ENCODE results near the gene ANKRD1.

The ANKRD1 gene

DNA sequence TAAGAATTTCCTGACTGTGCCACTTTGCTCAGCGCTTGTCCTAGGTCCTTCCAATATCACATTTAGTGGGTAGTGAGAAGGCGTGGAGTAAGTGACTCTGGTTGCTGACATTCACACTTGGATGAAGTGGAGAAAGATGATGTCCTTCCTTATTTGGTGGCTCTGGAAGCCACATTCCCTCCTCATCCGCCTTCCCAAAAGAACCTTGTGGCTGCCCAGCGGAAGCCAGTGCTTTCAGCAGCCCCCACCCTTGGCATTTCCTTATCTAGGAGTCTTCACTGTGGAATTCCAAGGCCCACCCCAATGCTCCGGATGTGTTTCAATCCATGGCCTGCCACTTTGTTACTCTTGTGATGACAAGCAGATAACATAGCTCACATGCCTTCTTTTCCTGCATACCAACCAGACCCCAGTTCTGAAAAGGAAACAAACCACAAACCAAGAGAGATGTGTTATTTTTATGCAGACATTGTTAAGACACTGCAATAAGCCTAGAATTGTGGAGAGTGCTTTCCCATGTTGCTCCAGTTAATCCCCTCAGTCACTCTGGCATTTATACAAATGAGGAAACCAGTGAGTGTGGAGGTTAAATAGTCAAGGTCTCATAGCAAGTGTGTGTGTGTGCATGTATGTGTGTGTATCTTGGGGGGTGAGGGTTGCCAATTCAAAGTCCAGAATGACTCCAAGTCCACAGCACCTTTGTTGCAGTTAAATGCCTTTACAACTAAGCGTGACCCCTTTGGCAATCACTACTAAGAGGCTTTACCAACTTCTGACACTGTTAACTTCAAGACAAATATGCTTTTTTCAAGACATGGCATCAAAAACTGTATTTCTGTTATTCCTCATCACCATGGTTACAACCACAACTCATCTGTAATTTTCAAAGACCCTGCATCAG lies 10.3 kb upstream of the ANKRD1 start:
- Histone ChIP-seq H3K9me3 (ENCODE audit: insufficient read depth, low read length) (peaks cover 46% of the 10 kb centered on the region), H3K27me3 (ENCODE audit: insufficient read depth, insufficient read length) (peaks cover 10% of the 10 kb centered on the region), H3K4me3 (ENCODE audit: insufficient read length, low read depth) (no peak overlapping the region), H3K9ac (ENCODE audit: insufficient read length, low read depth) (no peak overlapping the region), H3K4me1 (ENCODE audit: insufficient read depth, insufficient read length) (peaks cover 6% of the 10 kb centered on the region), H3K36me3 (ENCODE audit: insufficient read depth, insufficient read length, low read length) (no peaks in the 10 kb centered on the region)
- DNase-seq (ENCODE audit: low read depth, low spot score): peak; percentile 84
- TF ChIP-seq SUZ12 (IDR thresholded peaks at IDR 0.05; ENCODE audit: extremely low read depth, insufficient read depth, insufficient read length) (no peak), YY1 (IDR thresholded peaks at IDR 0.05; ENCODE audit: insufficient read depth, insufficient read length) (no peak), ZNF274 (IDR thresholded peaks at IDR 0.05; ENCODE audit: low read depth, low read length) (no peak)

DNA sequence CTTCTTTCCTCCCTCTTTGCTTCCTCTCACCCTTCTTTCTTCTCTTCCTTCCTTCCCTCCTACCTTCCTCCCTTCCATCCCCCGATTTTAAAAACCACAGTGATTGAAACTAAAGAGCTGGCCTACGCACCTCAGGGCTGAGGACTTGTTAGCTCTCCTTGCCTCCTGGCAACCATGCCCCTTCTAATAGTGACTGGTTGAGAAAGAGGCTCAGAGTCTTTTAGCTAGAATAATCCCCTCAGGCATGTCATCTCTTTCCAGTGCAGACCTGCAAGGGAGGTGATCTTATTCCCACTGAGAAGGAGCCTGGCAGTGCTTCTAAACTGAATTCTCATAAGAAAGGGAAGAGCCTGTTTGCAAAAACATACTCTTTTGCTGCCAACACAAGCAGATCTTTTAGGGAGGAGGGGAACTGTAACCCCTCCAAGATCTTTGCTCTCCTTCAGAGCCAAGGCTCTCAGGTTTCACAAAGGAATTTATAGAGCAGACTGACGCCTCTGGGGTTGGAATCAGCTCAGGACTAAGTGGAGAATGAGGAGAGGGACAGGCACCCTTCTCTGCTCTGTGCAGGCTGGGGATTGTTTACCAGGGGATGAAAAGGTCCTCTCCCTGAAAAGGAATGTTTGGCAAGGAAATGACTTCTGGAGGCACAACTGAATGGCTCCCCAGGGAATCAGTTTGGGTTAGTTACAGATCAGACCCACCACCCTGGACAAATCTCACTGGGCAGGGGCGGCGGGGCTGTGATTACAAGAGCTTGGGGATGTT lies 9.4 kb upstream of the ANKRD1 start:
- H3K4me3 ChIP-seq (ENCODE audit: insufficient read length, low read depth): no peak overlapping the region
- no peaks in the 10 kb centered on the region for H3K36me3 ChIP-seq (ENCODE audit: insufficient read depth, insufficient read length, low read length)
- peaks cover 6% of the 10 kb centered on the region for H3K4me1 ChIP-seq (ENCODE audit: insufficient read depth, insufficient read length)
- H3K9ac ChIP-seq (ENCODE audit: insufficient read length, low read depth): no peak overlapping the region
- peaks cover 46% of the 10 kb centered on the region for H3K9me3 ChIP-seq (ENCODE audit: insufficient read depth, low read length)
- DNase-seq (ENCODE audit: low read depth, low spot score): peak; percentile 75
- TF ChIP-seq YY1 (IDR thresholded peaks at IDR 0.05; ENCODE audit: insufficient read depth, insufficient read length) (no peak), SUZ12 (IDR thresholded peaks at IDR 0.05; ENCODE audit: extremely low read depth, insufficient read depth, insufficient read length) (no peak)
- peaks cover 10% of the 10 kb centered on the region for H3K27me3 ChIP-seq (ENCODE audit: insufficient read depth, insufficient read length)

GRCh38 chr10:90929179-90929578 lies 8.3 kb upstream of the ANKRD1 start:
- H3K27me3 ChIP-seq (ENCODE audit: insufficient read depth, insufficient read length): peaks cover 17% of the 10 kb centered on the region
- TF ChIP-seq YY1 (IDR thresholded peaks at IDR 0.05; ENCODE audit: insufficient read depth, insufficient read length) (no peak), ZNF274 (IDR thresholded peaks at IDR 0.05; ENCODE audit: low read depth, low read length) (no peak), SUZ12 (IDR thresholded peaks at IDR 0.05; ENCODE audit: extremely low read depth, insufficient read depth, insufficient read length) (no peak)
- H3K9me3 ChIP-seq (ENCODE audit: insufficient read depth, low read length): peaks cover 55% of the 10 kb centered on the region
- no peak overlapping the region for H3K4me3 ChIP-seq (ENCODE audit: insufficient read length, low read depth)
- H3K36me3 ChIP-seq (ENCODE audit: insufficient read depth, insufficient read length, low read length): no peaks in the 10 kb centered on the region
- no peak for DNase-seq (ENCODE audit: low read depth, low spot score)
- peak overlapping the region; percentile 32 for H3K9ac ChIP-seq (ENCODE audit: insufficient read length, low read depth)
- peaks cover 6% of the 10 kb centered on the region for H3K4me1 ChIP-seq (ENCODE audit: insufficient read depth, insufficient read length)

GRCh38 chr10:90927293-90927692 lies 6.4 kb upstream of the ANKRD1 start:
- H3K9me3 ChIP-seq (ENCODE audit: insufficient read depth, low read length): peaks cover 60% of the 10 kb centered on the region
- peaks cover 6% of the 10 kb centered on the region for H3K4me1 ChIP-seq (ENCODE audit: insufficient read depth, insufficient read length)
- DNase-seq (ENCODE audit: low read depth, low spot score): no peak
- H3K27me3 ChIP-seq (ENCODE audit: insufficient read depth, insufficient read length): peaks cover 30% of the 10 kb centered on the region
- H3K9ac ChIP-seq (ENCODE audit: insufficient read length, low read depth): no peak overlapping the region
- no peaks in the 10 kb centered on the region for H3K36me3 ChIP-seq (ENCODE audit: insufficient read depth, insufficient read length, low read length)
- TF ChIP-seq YY1 (IDR thresholded peaks at IDR 0.05; ENCODE audit: insufficient read depth, insufficient read length) (no peak), SUZ12 (IDR thresholded peaks at IDR 0.05; ENCODE audit: extremely low read depth, insufficient read depth, insufficient read length) (no peak), ZNF274 (IDR thresholded peaks at IDR 0.05; ENCODE audit: low read depth, low read length) (no peak)
- no peak overlapping the region for H3K4me3 ChIP-seq (ENCODE audit: insufficient read length, low read depth)

DNA sequence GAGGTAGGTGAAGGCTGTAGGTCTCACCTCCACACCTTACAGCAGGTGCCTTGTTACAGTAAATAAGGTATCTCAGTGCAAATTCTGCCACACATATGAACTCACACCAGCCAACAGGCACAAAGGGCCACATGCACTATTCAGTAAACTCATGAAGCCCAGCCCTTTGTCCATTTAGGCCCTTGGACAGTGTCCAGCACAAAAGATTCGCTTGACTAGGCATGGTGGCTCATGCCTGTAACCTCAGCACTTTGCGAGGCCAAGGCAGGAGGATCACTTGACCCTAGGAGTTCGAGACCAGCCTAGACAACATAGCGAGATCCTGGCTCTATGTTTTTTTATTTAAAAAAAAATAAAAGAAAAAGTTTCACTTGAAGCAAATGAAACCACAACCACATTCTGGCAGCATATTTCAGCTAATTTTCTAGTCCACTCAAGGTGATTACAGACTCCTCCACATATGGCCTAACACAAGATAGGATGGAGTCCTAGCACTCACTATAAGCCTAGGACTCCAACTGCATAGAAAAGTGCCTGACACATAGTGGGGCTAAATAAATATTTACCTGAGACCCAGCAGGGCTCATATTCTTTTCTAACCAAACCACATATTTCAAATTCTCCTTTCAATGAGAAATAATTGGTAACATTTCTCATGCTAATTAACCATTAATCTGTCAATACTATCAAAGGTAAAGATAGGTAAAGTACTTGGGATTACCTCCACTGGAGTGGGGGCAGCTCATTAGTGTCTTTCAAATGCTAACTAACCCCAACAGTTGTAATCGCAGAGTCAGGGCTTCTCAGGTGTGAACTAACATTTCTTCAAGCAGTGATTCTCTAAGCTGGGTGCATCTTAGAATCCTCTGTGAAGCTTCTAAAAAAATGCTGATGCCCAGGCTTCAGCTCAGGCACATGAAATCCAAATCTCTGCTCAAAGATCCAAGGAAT lies 4.5 kb upstream of the ANKRD1 start:
- H3K27me3 ChIP-seq (ENCODE audit: insufficient read depth, insufficient read length): peaks cover 30% of the 10 kb centered on the region
- TF ChIP-seq YY1 (IDR thresholded peaks at IDR 0.05; ENCODE audit: insufficient read depth, insufficient read length): no peak
- no peak for TF ChIP-seq ZNF274 (IDR thresholded peaks at IDR 0.05; ENCODE audit: low read depth, low read length)
- TF ChIP-seq SUZ12 (IDR thresholded peaks at IDR 0.05; ENCODE audit: extremely low read depth, insufficient read depth, insufficient read length): no peak

GRCh38 chr10:90924552-90924951 lies 3.7 kb upstream of the ANKRD1 start:
- peaks cover 30% of the 10 kb centered on the region for H3K27me3 ChIP-seq (ENCODE audit: insufficient read depth, insufficient read length)
- H3K9me3 ChIP-seq (ENCODE audit: insufficient read depth, low read length): peaks cover 63% of the 10 kb centered on the region
- TF ChIP-seq ZNF274 (IDR thresholded peaks at IDR 0.05; ENCODE audit: low read depth, low read length) (no peak), SUZ12 (IDR thresholded peaks at IDR 0.05; ENCODE audit: extremely low read depth, insufficient read depth, insufficient read length) (no peak), YY1 (IDR thresholded peaks at IDR 0.05; ENCODE audit: insufficient read depth, insufficient read length) (no peak)
- no peak for DNase-seq (ENCODE audit: low read depth, low spot score)
- peaks cover 6% of the 10 kb centered on the region for H3K4me1 ChIP-seq (ENCODE audit: insufficient read depth, insufficient read length)
- peaks cover 7% of the 10 kb centered on the region for H3K36me3 ChIP-seq (ENCODE audit: insufficient read depth, insufficient read length, low read length)
- H3K4me3 ChIP-seq (ENCODE audit: insufficient read length, low read depth): no peak overlapping the region
- H3K9ac ChIP-seq (ENCODE audit: insufficient read length, low read depth): no peak overlapping the region

More for the DNA sequence above, 4.5 kb upstream of the ANKRD1 start:
- no peaks in the 10 kb centered on the region for H3K36me3 ChIP-seq (ENCODE audit: insufficient read depth, insufficient read length, low read length)
- no peak overlapping the region for H3K4me3 ChIP-seq (ENCODE audit: insufficient read length, low read depth)
- H3K9ac ChIP-seq (ENCODE audit: insufficient read length, low read depth): no peak overlapping the region
- peak; percentile 83 for DNase-seq (ENCODE audit: low read depth, low spot score)
- H3K4me1 ChIP-seq (ENCODE audit: insufficient read depth, insufficient read length): peaks cover 6% of the 10 kb centered on the region
- H3K9me3 ChIP-seq (ENCODE audit: insufficient read depth, low read length): peaks cover 63% of the 10 kb centered on the region
